Pulmonary artery endothelial cell (primary cell): ENCODE data around the gene ITM2A. TPM values are rescaled to one million over a fixed set of nuclear protein-coding genes. Genes with fewer than 3 reads are reported as not detected.

Source experiments
- DNase-seq: peaks from one replicate; pipeline ENCODE4 v3.0.0-alpha.2; 2011; ENCODE audit warnings: low read depth, low spot score
- total RNA-seq: library from RNA; depleted of rRNA; stranded (reverse); fragments of >200 nt; gene quantifications from 2 replicates; pipeline ENCODE4 v1.2.3, GENCODE V29; 2014

ITM2A gene
- total RNA-seq = 1.5 and 15.4 TPM in 2 replicates

- DNase-seq = no peak
These were observed at the start of gene ITM2A for GRCh38 chrX:79366873-79367749. ITM2A (minus strand) TSS chrX:79367334; CDS start chrX:79367215, 119 bp downstream.

- DNase-seq = no peak
These were observed 47.9 kb upstream of the ITM2A start for GRCh38 chrX:79415056-79415455.

GRCh38 chrX:79413963-79414362, 46.8 kb upstream of the ITM2A start:
- DNase-seq = no peak

- no peak for DNase-seq
These were observed 45.8 kb upstream of the ITM2A start for GRCh38 chrX:79412972-79413371.

GRCh38 chrX:79412166-79412565, 45.0 kb upstream of the ITM2A start:
- DNase-seq = no peak

GRCh38 chrX:79409657-79410056, 42.5 kb upstream of the ITM2A start:
- no peak for DNase-seq

- no peak for DNase-seq
These were observed 41.6 kb upstream of the ITM2A start for GRCh38 chrX:79408623-79409322.

- DNase-seq = no peak
These were observed 33.5 kb upstream of the ITM2A start for GRCh38 chrX:79400623-79401022.

- DNase-seq = no peak
These were observed 8.2 kb upstream of the ITM2A start for GRCh38 chrX:79375340-79375739.

- DNase-seq = no peak
These were observed 4.5 kb upstream of the ITM2A start for GRCh38 chrX:79371640-79372039.

GRCh38 chrX:79371101-79371500, 4.0 kb upstream of the ITM2A start:
- no peak for DNase-seq

GRCh38 chrX:79369871-79370270, 2.7 kb upstream of the ITM2A start:
- DNase-seq = no peak

GRCh38 chrX:79368441-79368840, 1.3 kb upstream of the ITM2A start:
- DNase-seq = no peak

- no peak for DNase-seq
These were observed 773 bp upstream of the ITM2A start for GRCh38 chrX:79367907-79368306.

- no peak for DNase-seq
These were observed 620 bp downstream of the ITM2A start for GRCh38 chrX:79366556-79366872.

GRCh38 chrX:79365591-79365990, 1.5 kb downstream of the ITM2A start:
- DNase-seq = no peak

GRCh38 chrX:79364306-79364705, 2.8 kb downstream of the ITM2A start:
- no peak for DNase-seq

- no peak for DNase-seq
These were observed 5.8 kb downstream of the ITM2A start for GRCh38 chrX:79361192-79361870.

- DNase-seq = no peak
These were observed 30.0 kb downstream of the ITM2A start for GRCh38 chrX:79336869-79337815.

- DNase-seq = no peak
These were observed 37.1 kb downstream of the ITM2A start for GRCh38 chrX:79330022-79330421.

GRCh38 chrX:79325263-79325958, 41.7 kb downstream of the ITM2A start:
- DNase-seq = no peak
